NCI-H2196 (cell line): ENCODE measurements around the gene FHOD3.

Experiments used
- DNase-seq: peaks from one replicate; lab custom pipeline; 2025; ENCODE audit not compliant: unreplicated experiment; lab: John Stamatoyannopoulos, UW

FHOD3 gene

GRCh38 chr18:36321658-36322407, 24.3 kb downstream of the FHOD3 start:
- DNase-seq, result no peak

GRCh38 chr18:36322408-36322728, 24.9 kb downstream of the FHOD3 start:
- no peak for DNase-seq

GRCh38 chr18:36322734-36323133, 25.2 kb downstream of the FHOD3 start:
- DNase-seq, result no peak

GRCh38 chr18:36323421-36323820, 25.9 kb downstream of the FHOD3 start:
- no peak for DNase-seq

GRCh38 chr18:36325846-36326245, 28.3 kb downstream of the FHOD3 start:
- no peak for DNase-seq

- no peak for DNase-seq
Measured at GRCh38 chr18:36326771-36327170, 29.3 kb downstream of the FHOD3 start.

- DNase-seq, result no peak
Measured at GRCh38 chr18:36327352-36328316, 30.1 kb downstream of the FHOD3 start.

- no peak for DNase-seq
Measured at GRCh38 chr18:36328385-36328858, 30.9 kb downstream of the FHOD3 start.

- no peak for DNase-seq
Measured at GRCh38 chr18:36328916-36329315, 31.4 kb downstream of the FHOD3 start.

GRCh38 chr18:36329684-36330434, 32.3 kb downstream of the FHOD3 start:
- DNase-seq, result no peak

- no peak for DNase-seq
Measured at GRCh38 chr18:36330435-36331052, 33.0 kb downstream of the FHOD3 start.

GRCh38 chr18:36331521-36331971, 34.0 kb downstream of the FHOD3 start:
- no peak for DNase-seq

GRCh38 chr18:36333414-36333813, 35.9 kb downstream of the FHOD3 start:
- no peak for DNase-seq

- DNase-seq, result no peak
Measured at GRCh38 chr18:36334798-36335197, 37.3 kb downstream of the FHOD3 start.

- no peak for DNase-seq
Measured at GRCh38 chr18:36335476-36336279, 38.2 kb downstream of the FHOD3 start.

GRCh38 chr18:36337679-36338402, 40.3 kb downstream of the FHOD3 start:
- DNase-seq, result no peak

GRCh38 chr18:36338403-36338933, 41.0 kb downstream of the FHOD3 start:
- DNase-seq, result no peak

- DNase-seq, result no peak
Measured at GRCh38 chr18:36340246-36340645, 42.7 kb downstream of the FHOD3 start.

GRCh38 chr18:36341944-36342343, 44.4 kb downstream of the FHOD3 start:
- no peak for DNase-seq
